Stimulated activated CD4-positive, alpha-beta T cell treated with anti-CD3 and anti-CD28 coated beads, Interleukin-12 subunit alpha, Interleukin-12 subunit beta, amount 100 ng/mL, for 24 hours (primary cell): ENCODE results near the gene SLC44A3.

Experiments used
- DNase-seq, 2 experiments: peaks; one replicate each; pipeline ENCODE4 v3.0.0-alpha.2; 2020; ENCODE audit warnings: low read depth in 2 of 2

SLC44A3 gene

GRCh38 chr1:94873520-94874351 is 53.6 kb downstream of the SLC44A3 start:
- DNase-seq, result no peak

- no peak for DNase-seq
Observed at GRCh38 chr1:94874423-94874822, 54.3 kb downstream of the SLC44A3 start.

DNA sequence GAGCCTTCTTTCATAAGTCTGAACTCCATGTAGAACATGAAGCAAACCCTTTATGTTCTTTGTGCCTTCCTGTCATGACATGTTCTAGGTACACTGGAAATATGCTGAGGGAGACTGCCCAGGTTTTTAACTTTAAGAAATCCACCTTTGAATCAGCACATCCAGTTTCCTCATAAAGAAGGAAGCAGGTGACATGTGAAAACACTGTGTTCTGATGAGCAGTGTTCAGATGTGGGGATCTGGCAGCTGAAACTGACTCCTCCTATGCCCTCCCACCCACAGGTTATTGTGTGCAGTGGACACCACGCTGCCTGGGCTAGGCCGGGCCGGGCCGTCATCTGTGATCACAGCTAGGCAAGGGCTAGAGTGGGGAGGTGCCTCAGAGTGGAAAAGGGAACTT is 55.6 kb downstream of the SLC44A3 start:
- DNase-seq, result no peak

- no peak for DNase-seq
Observed at GRCh38 chr1:94876362-94876761, 56.2 kb downstream of the SLC44A3 start.

GRCh38 chr1:94878329-94878728 is 58.2 kb downstream of the SLC44A3 start:
- DNase-seq, result no peak

DNA sequence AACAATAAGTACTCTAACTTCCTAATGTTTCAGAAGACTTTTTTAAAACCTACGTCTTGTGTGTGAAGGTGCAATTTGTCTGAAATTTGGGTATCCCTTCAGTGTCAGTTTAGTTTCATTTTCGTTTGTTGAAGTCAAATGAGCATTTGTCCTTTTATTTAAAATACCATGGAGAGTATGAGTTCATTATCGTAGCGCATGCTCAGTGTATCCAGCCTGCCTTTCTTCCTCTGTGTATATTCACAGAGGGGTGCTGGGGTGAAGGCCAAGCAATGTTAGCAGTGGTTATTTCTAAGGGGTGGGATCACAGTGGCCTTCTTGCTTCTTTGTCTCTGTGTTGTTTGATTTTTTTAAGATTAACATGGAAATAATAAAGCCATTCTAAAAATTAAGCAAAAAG is 63.5 kb downstream of the SLC44A3 start:
- no peak for DNase-seq

- DNase-seq, result no peak
Observed at GRCh38 chr1:94884106-94884505, 63.9 kb downstream of the SLC44A3 start.

GRCh38 chr1:94884507-94884906 is 64.3 kb downstream of the SLC44A3 start:
- DNase-seq, result no peak

GRCh38 chr1:94886361-94886760 is 66.2 kb downstream of the SLC44A3 start:
- DNase-seq, result no peak

DNA sequence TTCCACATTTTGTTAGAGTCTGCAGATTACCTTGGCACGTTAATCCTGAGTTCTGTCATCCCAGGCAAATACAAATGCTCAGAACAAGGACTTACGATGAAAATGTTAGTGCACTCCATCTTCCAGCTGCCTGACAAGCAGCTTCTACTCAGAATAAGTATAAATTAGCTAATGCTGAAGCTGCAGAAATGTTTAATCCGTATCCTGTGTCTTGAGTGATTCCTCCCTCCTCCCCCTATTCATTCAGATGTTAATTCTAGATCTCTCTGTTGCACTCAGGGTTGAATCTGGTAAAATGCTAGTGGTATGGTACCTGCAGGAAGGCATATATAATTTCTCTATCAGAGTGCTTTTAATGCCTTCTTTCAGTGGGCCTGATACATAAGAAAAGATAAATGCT is 66.9 kb downstream of the SLC44A3 start:
- DNase-seq, result no peak

- no peak for DNase-seq
Observed at GRCh38 chr1:94887603-94888171, 67.5 kb downstream of the SLC44A3 start.

DNA sequence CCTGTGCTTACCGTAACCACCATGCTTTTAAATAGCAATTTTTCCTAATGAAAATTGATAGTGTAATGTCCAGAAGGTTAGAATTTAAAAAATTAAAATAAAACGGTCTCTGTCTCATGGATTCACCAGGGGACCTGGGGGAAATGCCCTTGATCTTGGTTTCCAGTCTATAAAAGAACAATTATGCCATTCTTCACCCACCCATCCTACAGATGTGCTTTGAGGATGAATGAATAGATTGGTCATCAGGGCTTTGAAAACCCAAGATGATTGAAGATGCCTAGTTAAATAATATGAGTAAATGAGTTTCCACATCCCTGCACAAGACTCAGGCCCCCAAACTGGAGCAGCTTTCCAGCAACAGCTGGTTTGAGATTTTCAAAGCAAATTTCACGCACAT is 68.0 kb downstream of the SLC44A3 start:
- DNase-seq, result no peak

GRCh38 chr1:94892604-94893254 is 72.6 kb downstream of the SLC44A3 start:
- DNase-seq, result no peak

- no peak for DNase-seq
Observed at GRCh38 chr1:94894630-94895029, 74.5 kb downstream of the SLC44A3 start.

- no peak for DNase-seq
Observed at GRCh38 chr1:94895518-94895917, 75.4 kb downstream of the SLC44A3 start.

- no peak for DNase-seq
Observed at GRCh38 chr1:94898491-94899385, 78.6 kb downstream of the SLC44A3 start.

- no peak for DNase-seq
Observed at GRCh38 chr1:94899756-94900155, 79.6 kb downstream of the SLC44A3 start.

- no peak for DNase-seq
Observed at GRCh38 chr1:94901841-94902240, 81.7 kb downstream of the SLC44A3 start.

DNA sequence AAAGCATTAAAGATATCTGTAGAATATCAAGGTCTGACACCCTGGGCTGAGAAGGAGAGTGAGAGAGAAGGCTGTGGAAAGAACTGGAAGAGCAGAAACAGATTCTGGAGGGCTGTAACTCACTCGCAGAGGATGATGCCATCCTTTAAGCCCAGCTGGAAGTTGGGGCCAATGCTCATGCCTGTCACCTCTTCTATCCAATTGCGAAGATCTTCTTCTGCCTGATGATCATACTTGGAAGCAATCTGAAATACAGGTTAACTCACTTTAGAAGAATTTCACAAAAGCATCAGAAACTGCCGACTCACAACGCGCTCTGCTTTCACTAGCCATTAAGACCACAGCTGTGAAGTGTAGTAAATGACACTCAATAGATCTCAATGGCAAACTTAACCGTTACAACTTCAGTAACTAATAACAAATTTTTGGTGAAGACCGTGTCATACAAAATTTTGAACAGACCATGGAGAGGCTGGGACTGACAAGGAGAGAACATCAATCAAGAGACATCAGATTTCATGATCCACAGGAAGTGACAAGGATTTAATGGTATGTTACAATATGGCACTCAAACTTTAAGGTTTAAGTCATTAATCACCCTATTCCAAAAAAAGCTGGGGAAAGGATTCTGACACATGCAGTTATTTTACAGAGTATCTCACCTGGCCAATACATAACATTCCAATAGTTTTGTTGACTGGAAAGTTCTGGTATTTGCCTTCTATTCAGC is 83.3 kb downstream of the SLC44A3 start:
- DNase-seq, result no peak

DNA sequence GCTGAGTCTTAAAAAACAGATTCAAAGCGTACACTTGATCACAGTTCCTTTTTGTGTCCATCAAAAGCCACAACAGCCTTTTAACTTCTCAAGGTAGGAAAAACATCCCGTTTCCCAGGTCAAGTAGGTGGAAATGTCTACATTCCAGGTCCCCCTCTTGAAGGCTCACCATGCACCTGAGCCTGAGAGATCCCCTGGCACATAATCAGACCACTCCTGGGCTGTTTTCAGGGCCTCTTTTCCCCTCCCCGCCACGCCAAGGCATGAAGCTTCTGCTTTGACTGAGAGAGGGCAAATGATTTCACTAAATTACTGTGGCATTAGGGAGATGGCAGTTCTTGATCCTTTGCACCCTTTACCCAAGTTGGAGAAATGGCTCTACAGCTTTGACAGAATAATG is 85.0 kb downstream of the SLC44A3 start:
- no peak for DNase-seq

DNA sequence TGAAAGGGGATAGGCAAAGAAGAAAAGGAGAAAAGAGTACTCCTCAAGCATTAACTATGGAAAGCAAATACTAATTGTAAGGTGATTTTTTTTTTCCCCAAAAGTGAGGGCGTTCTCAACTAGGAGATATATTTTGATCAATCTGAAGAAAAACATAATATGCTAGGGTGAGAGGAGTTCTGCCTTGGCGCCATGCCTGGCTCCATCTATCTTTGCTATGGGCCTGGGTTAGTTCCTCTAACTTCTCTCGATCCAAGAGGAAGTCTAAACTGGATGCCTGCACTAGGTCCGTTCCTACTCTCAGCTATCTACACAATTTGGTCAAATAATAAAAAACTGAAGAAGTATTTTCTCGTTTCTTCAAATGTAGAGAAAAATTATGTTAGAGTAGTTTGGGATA is 86.2 kb downstream of the SLC44A3 start:
- DNase-seq, result no peak
